H1 (cell line): Measurements from ENCODE around the gene BABAM2. TPM values are rescaled to one million over a fixed set of nuclear protein-coding genes. Genes with fewer than 3 reads are reported as not detected.
A peak's percentile ranks its signal among the peaks of the same experiment; 100 is the strongest.

Experiments
- CTCF ChIA-PET: fragments of 300-600 bp; sonication (Branson Sonifier 250); formaldehyde crosslinking; loops from one replicate; lab custom pipeline; 2021; ENCODE audit not compliant: partially characterized antibody; lab: Charles Lee
- POLR2A ChIA-PET: fragments of 300-600 bp; sonication (Branson Sonifier 250); formaldehyde crosslinking; loops from one replicate; lab custom pipeline; 2021; ENCODE audit warnings: inconsistent platforms; ENCODE audit not compliant: partially characterized antibody; lab: Charles Lee
- DNase-seq, 2 experiments: peaks; one replicate each; pipeline versions ENCODE4 v3.0.0 to v3.0.0-alpha.2; 2010 to 2022; ENCODE audit warnings: low spot score in 2 of 2, low read depth in 1 of 2, mixed read lengths in 1 of 2
- FAIRE-seq: peaks from 2 replicates; lab custom pipeline; 2011; peaks lifted over from hg19 to GRCh38; lab: Jason Lieb, UNC
- H2AFZ ChIP-seq: 2 replicates; pipeline ENCODE4 v1.8.1; 2012; ENCODE audit warnings: low read length, inconsistent platforms
- H2AK5ac ChIP-seq: 2 replicates; pipeline ENCODE4 v1.6.1; 2013; ENCODE audit warnings: low read depth, low read length
- H2BK120ac ChIP-seq: replicated peaks from 2 replicates; pipeline ENCODE3; 2013; ENCODE audit warnings: low read depth, low read length, inconsistent platforms
- H2BK12ac ChIP-seq: 2 replicates; pipeline ENCODE4 v1.6.1; 2013; ENCODE audit warnings: low read depth, low read length
- H2BK15ac ChIP-seq: 2 replicates; pipeline ENCODE4 v1.6.1; 2013; ENCODE audit warnings: low read length
- H2BK20ac ChIP-seq: 2 replicates; pipeline ENCODE4 v1.6.1; 2013; ENCODE audit warnings: low read length
- H2BK5ac ChIP-seq: 2 replicates; pipeline ENCODE4 v1.6.1; 2013; ENCODE audit warnings: low read depth, low read length
- H3K14ac ChIP-seq: 2 replicates; pipeline ENCODE4 v1.6.1; 2013; ENCODE audit warnings: inconsistent platforms; ENCODE audit not compliant: insufficient read length
- H3K18ac ChIP-seq: 2 replicates; pipeline ENCODE4 v1.6.1; 2013; ENCODE audit warnings: low read length; ENCODE audit errors: extremely low read depth
- H3K23ac ChIP-seq: 2 replicates; pipeline ENCODE4 v1.6.1; 2013; ENCODE audit warnings: inconsistent platforms; ENCODE audit not compliant: insufficient read length
- H3K23me2 ChIP-seq: 2 replicates; pipeline ENCODE4 v1.6.1; 2013; ENCODE audit warnings: low read depth, low read length
- H3K27ac ChIP-seq: 2 replicates; pipeline ENCODE4 v1.6.1; 2011; ENCODE audit warnings: low read depth, low read length, inconsistent platforms
- H3K27me3 ChIP-seq, 4 experiments: replicated peaks in 1 of 4; 1 replicate in 1 of 4; 2 replicates in 3 of 4; pipeline versions ENCODE4 v1.6.1 to v1.8.1; 2011 to 2013; ENCODE audit warnings: low read length in 3 of 4, mild to moderate bottlenecking in 3 of 4, inconsistent platforms in 2 of 4, mixed read lengths in 2 of 4, moderate library complexity in 1 of 4; ENCODE audit not compliant: control insufficient read depth in 3 of 4, insufficient read depth in 3 of 4; ENCODE audit errors: extremely low read depth in 1 of 4
- H3K36me3 ChIP-seq, 4 experiments: 2 replicates each; pipeline versions ENCODE4 v1.6.1 to v1.8.1; 2011 to 2013; ENCODE audit warnings: mild to moderate bottlenecking in 4 of 4, low read length in 3 of 4, moderate library complexity in 2 of 4, control low read depth in 1 of 4, inconsistent platforms in 1 of 4; ENCODE audit not compliant: insufficient read depth in 4 of 4, control insufficient read depth in 2 of 4
- H3K4ac ChIP-seq: replicated peaks from 2 replicates; pipeline ENCODE3; 2013; ENCODE audit warnings: low read length, low read depth, mixed read lengths, inconsistent platforms; ENCODE audit not compliant: insufficient read length
- H3K4me1 ChIP-seq, 4 experiments: replicated peaks in 1 of 4; 1 replicate in 1 of 4; 2 replicates in 3 of 4; pipeline versions ENCODE4 v1.6.1 to v1.8.1; 2011 to 2013; ENCODE audit warnings: low read length in 3 of 4, inconsistent platforms in 2 of 4, mixed read lengths in 1 of 4; ENCODE audit not compliant: insufficient read depth in 4 of 4, control insufficient read depth in 3 of 4
- H3K4me2 ChIP-seq, 2 experiments: 2 replicates each; pipeline versions ENCODE4 v1.6.1 to v1.8.1; 2011 to 2013; ENCODE audit warnings: low read depth in 2 of 2, low read length in 2 of 2, control low read depth in 1 of 2, inconsistent platforms in 1 of 2, mild to moderate bottlenecking in 1 of 2; ENCODE audit not compliant: insufficient read depth in 1 of 2
- H3K4me3 ChIP-seq, 4 experiments: fragments of 200-600, 300-600 bp in 1 of 4; sonication (generic), shearing (Covaris generic), sonication (Bioruptor Twin) in 1 of 4; 2 replicates each; pipeline versions ENCODE4 v1.5.1 to v1.8.1; 2011 to 2016; ENCODE audit warnings: low read length in 4 of 4, low read depth in 3 of 4, control low read depth in 2 of 4, inconsistent platforms in 2 of 4, mild to moderate bottlenecking in 2 of 4, mixed read lengths in 1 of 4, moderate library complexity in 1 of 4; ENCODE audit not compliant: insufficient read depth in 2 of 4; ENCODE audit errors: extremely low read depth in 1 of 4
- H3K56ac ChIP-seq: replicated peaks from 2 replicates; pipeline ENCODE3; 2013; ENCODE audit warnings: low read depth, mild to moderate bottlenecking, mixed read lengths, low read length, inconsistent platforms; ENCODE audit not compliant: insufficient read length
- H3K79me1 ChIP-seq: 2 replicates; pipeline ENCODE4 v1.6.1; 2013; ENCODE audit warnings: low read depth, low read length, control low read depth
- H3K79me2 ChIP-seq, 2 experiments: 2 replicates each; pipeline versions ENCODE4 v1.6.1 to v1.8.1; 2012 to 2013; ENCODE audit warnings: low read length in 2 of 2, mild to moderate bottlenecking in 2 of 2, inconsistent platforms in 1 of 2; ENCODE audit not compliant: insufficient read depth in 2 of 2, control insufficient read depth in 1 of 2
- H3K9ac ChIP-seq, 4 experiments: replicated peaks in 1 of 4; 1 replicate in 1 of 4; 2 replicates in 3 of 4; pipeline versions ENCODE4 v1.6.1 to v1.8.1; 2011 to 2013; ENCODE audit warnings: low read depth in 3 of 4, low read length in 3 of 4, control low read depth in 2 of 4, mild to moderate bottlenecking in 2 of 4, moderate library complexity in 2 of 4, inconsistent platforms in 1 of 4; ENCODE audit errors: extremely low read depth in 1 of 4
- H3K9me3 ChIP-seq, 2 experiments: 2 replicates each; pipeline versions ENCODE4 v1.6.1 to v1.8.1; 2012 to 2013; ENCODE audit warnings: mild to moderate bottlenecking in 2 of 2, moderate library complexity in 2 of 2, control low read depth in 1 of 2, inconsistent platforms in 1 of 2, low read depth in 1 of 2, low read length in 1 of 2, mixed read lengths in 1 of 2; ENCODE audit not compliant: insufficient read depth in 2 of 2
- H4K20me1 ChIP-seq, 2 experiments: replicated peaks in 1 of 2; 2 replicates each; pipeline versions ENCODE3 to v1.8.1; 2011 to 2013; ENCODE audit warnings: inconsistent platforms in 2 of 2, low read length in 2 of 2, mild to moderate bottlenecking in 1 of 2; ENCODE audit not compliant: insufficient read depth in 2 of 2, control insufficient read depth in 1 of 2
- H4K5ac ChIP-seq: 2 replicates; pipeline ENCODE4 v1.6.1; 2013; ENCODE audit warnings: low read length, low read depth, mixed read lengths, inconsistent platforms; ENCODE audit not compliant: insufficient read length
- H4K8ac ChIP-seq: 2 replicates; pipeline ENCODE4 v1.8.0; 2013; ENCODE audit warnings: mild to moderate bottlenecking, moderate library complexity, low read length, inconsistent platforms; ENCODE audit not compliant: insufficient read depth; ENCODE audit errors: extremely low read depth
- H4K91ac ChIP-seq: replicated peaks from 2 replicates; pipeline ENCODE3; 2013; ENCODE audit warnings: low read length, mixed read lengths, inconsistent platforms; ENCODE audit not compliant: insufficient read length
- RAD21 ChIP-seq, 2 experiments: IDR thresholded peaks in 1 of 2; conservative IDR thresholded peaks in 1 of 2; 2 replicates each; pipeline ENCODE4 v1.6.1; 2011; ENCODE audit warnings: low read depth in 2 of 2, low read length in 2 of 2, improper control_type of control experiment in 1 of 2, inconsistent platforms in 1 of 2, mild to moderate bottlenecking in 1 of 2, moderate library complexity in 1 of 2
- RNF2 ChIP-seq: fragments of 200-900, 300-1000 bp; sonication (generic); IDR thresholded peaks from 2 replicates; pipeline ENCODE4 v1.7.1; 2016; ENCODE audit warnings: borderline replicate concordance, low read depth, mild to moderate bottlenecking, antibody characterized with exemption, low read length; ENCODE audit not compliant: poor library complexity, severe bottlenecking; ENCODE audit errors: missing control alignments
- WGBS, 2 experiments: shearing (Covaris generic) in 1 of 2; methylation state at CpG; one replicate each; pipeline versions ENCODE4 v1.1.6 to v1.1.7; 2013 to 2015; ENCODE audit warnings: low lambda C conversion rate in 2 of 2, mixed read lengths in 2 of 2, inconsistent platforms in 1 of 2, low coverage in 1 of 2, missing lambda C conversion rate in 1 of 2; ENCODE audit not compliant: insufficient replicate concordance in 2 of 2, insufficient coverage in 1 of 2, insufficient read length in 1 of 2; ENCODE audit errors: extremely low coverage in 1 of 2, missing lambda C conversion rate in 1 of 2; 5-methylcytosine and 5-hydroxymethylcytosine counted together
- polyA plus RNA-seq, 7 experiments: library from polyadenylated mRNA; depleted of rRNA in 3 of 7; stranded (reverse) in 5 of 7; unstranded in 2 of 7; fragments of >200 nt in 5 of 7; fragments of 200-250 nt in 2 of 7; gene quantifications; 1 replicate in 5 of 7; 2 replicates in 1 of 7; 4 replicates in 1 of 7; pipeline versions ENCODE4 v1.2.1 to v1.2.3, GENCODE V29; 2011 to 2013; ENCODE audit warnings: missing spikeins in 2 of 7, mixed read lengths in 2 of 7
- total RNA-seq: library from RNA; stranded (reverse); fragmentation: NEBNext Ultra II Directional; extraction: Animal tissue kit (Norgen Biotek cat#: 25700); gene quantifications from 2 replicates; pipeline ENCODE4 v1.2.1, GENCODE V29; 2021

The BABAM2 gene
- total and polyA plus RNA-seq, 2 of the 8 experiments (the other 6 are each of a cell fraction or from before 2014, with no cell fraction given): 15.8 to 20.9 TPM

DNA sequence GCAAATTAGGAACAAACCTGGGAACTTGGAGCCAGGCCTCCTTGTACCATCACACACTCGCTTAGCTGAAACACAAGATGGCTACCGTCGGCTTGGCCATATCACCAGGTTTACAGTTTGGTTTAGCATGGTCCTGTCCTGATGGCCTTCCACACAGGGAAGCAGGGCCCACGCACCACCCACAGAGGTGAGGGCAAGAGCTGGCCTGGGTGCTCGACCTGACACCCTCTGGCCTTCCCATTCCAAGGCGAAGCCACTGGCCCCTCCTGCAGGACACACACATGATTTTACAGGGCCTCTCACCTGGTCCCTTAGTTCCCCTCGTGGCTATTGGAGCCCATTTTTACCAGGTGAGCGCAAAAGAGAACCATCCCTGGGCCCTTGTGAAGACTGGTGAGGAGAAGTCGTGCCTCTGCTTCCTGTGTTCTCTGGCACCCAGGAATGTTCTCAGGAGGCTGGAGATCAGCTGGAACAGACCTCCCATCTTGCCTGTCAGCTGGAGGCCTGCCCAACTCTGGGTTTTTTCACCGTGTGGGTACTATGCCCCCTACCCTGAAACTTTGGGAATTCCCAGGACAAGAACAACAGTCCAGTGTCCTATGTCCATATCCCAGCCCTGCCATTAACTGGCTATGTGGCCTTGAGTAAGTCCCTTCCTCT is 449.1 kb downstream of the BABAM2 start:
- no peak overlapping the region for H3K23ac ChIP-seq
- peaks cover 3 to 7% (median 5%) of the 10 kb centered on the region in 4 experiments; a peak in 6 of 7 replicates for H3K4me1 ChIP-seq
- CTCF ChIA-PET: interaction anchor here (0.8 to 4.1 kb wide), 15 partner anchors 7 to 184 kb away, joined by 3 to 14 read pairs (median 4); no protein-coding TSS in a partner anchor
- TF ChIP-seq RNF2 (no peak), RAD21 (IDR thresholded peaks at IDR 0.05 in 1 of 2, conservative IDR thresholded peaks at IDR 0.05 in 1 of 2; ENCODE audit: low read depth in 2 of 2, low read length in 2 of 2) (peak in 1 of 2 experiments; percentile 12; a peak in 1 of 4 replicates)
- TF ChIP-seq, all 59 proteins: peak for 1
- H3K4ac ChIP-seq: no peak overlapping the region
- H3K79me1 ChIP-seq: no peaks in the 10 kb centered on the region
- FAIRE-seq (no peak), DNase-seq (no peak)
- H4K91ac ChIP-seq: no peak overlapping the region
- H3K23me2 ChIP-seq: no peaks in the 10 kb centered on the region
- no peak overlapping the region for H2BK120ac ChIP-seq
- no peak overlapping the region for H2BK5ac ChIP-seq
- H3K36me3 ChIP-seq: no peaks in the 10 kb centered on the region
- H3K4me2 ChIP-seq: no peak overlapping the region
- no peak overlapping the region for H2BK12ac ChIP-seq
- H2BK20ac ChIP-seq: no peak overlapping the region
- H3K56ac ChIP-seq: no peak overlapping the region
- no peak overlapping the region for H3K18ac ChIP-seq
- 87% methylated on average over 10 of the region's 10 CpGs; no CpG with 5 or more reads in 1 of the 2 experiments for WGBS, 2 experiments
- H3K27ac ChIP-seq: no peak overlapping the region
- H4K8ac ChIP-seq: no peak overlapping the region
- no peak overlapping the region for H2AK5ac ChIP-seq
- no peaks in the 10 kb centered on the region for H3K9me3 ChIP-seq
- no peak overlapping the region for H2AFZ ChIP-seq
- no peak overlapping the region for H3K9ac ChIP-seq
- POLR2A ChIA-PET: no interaction called here
- H3K27me3 ChIP-seq: no peaks in the 10 kb centered on the region
- H3K14ac ChIP-seq: no peak overlapping the region
- no peaks in the 10 kb centered on the region for H3K79me2 ChIP-seq
- no peak overlapping the region for H2BK15ac ChIP-seq
- H3K4me3 ChIP-seq: no peak overlapping the region
- no peak overlapping the region for H4K5ac ChIP-seq
- H4K20me1 ChIP-seq: no peaks in the 10 kb centered on the region
